NCI-H345 (cell line): ENCODE data around the gene IGF2.

Experiments used
- DNase-seq: peaks from one replicate; lab custom pipeline; 2025; lab: John Stamatoyannopoulos, UW

The IGF2 gene

GRCh38 chr11:2103668-2104523 lies 35.3 kb downstream of the IGF2 start:
- no peak for DNase-seq

- no peak for DNase-seq
Measured at GRCh38 chr11:2102883-2103213, 36.3 kb downstream of the IGF2 start.

DNA sequence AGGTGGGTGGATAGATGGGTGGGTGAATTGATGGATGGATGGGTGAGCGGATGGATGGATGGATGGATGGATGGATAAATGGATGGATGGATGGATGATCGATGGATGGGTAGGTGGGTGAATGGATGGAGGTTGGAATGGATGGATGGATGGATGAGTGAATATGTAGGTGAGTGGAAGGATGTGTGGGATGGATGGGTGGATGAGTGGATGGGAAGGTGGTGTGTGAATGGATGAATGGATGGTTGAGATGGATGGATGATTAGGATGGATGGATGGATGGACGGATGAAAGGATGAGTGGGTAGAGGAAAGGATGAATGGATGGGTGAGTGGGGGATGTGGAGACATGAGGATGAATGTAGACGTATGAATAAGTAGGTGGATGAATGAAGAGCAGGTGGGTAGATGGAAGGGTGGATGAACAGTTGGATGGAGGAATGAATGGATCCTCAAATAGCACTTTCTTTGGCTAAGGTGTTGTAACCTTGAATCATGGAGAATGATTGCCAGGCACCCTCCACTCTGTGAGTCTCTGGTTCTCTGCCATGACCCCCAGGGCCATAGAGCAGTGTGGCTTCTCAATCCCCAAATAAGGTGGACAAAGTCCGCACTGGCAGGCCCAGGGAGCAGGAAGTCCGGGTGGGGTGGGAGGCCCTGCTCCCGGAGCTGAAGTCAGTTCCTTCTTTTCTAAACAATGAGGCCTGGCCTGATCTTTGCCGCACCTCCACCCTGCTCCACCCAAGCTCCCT lies 36.9 kb downstream of the IGF2 start:
- DNase-seq, result no peak

DNA sequence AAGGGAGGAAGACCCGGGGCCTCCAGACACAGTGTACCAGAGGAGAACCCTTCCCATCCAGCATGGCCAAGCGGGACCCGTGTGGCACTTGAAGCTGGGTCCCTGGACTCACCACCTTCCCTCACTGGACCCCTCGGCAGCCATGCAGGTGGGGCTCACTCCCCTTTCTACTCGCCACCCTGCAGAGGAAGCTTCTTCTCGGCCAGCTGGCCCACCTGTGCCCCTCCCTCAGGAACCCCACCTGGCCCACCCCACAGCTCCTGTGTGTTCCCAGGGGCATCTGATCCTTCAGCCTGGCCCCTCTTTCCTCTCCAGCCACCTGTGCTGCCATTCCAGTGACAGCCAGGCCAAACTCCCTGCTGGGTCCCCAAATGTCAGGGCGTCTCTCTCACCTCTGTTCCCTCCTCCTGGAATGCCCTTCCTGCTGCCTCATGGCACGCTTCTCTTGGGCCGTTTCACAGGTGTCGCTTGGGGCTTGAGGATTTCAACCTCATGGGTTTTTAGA lies 38.0 kb downstream of the IGF2 start:
- no peak for DNase-seq

- DNase-seq, result no peak
Measured at GRCh38 chr11:2100361-2101170, 38.6 kb downstream of the IGF2 start.

- DNase-seq, result peak; percentile 70
Measured at GRCh38 chr11:2099516-2100349, 39.5 kb downstream of the IGF2 start.

- DNase-seq, result no peak
Measured at GRCh38 chr11:2098691-2099515, 40.3 kb downstream of the IGF2 start.

- DNase-seq, result no peak
Measured at GRCh38 chr11:2097998-2098690, 41.0 kb downstream of the IGF2 start.

- no peak for DNase-seq
Measured at GRCh38 chr11:2097356-2097997, 41.7 kb downstream of the IGF2 start.

GRCh38 chr11:2096919-2097301 lies 42.3 kb downstream of the IGF2 start:
- DNase-seq, result no peak

DNA sequence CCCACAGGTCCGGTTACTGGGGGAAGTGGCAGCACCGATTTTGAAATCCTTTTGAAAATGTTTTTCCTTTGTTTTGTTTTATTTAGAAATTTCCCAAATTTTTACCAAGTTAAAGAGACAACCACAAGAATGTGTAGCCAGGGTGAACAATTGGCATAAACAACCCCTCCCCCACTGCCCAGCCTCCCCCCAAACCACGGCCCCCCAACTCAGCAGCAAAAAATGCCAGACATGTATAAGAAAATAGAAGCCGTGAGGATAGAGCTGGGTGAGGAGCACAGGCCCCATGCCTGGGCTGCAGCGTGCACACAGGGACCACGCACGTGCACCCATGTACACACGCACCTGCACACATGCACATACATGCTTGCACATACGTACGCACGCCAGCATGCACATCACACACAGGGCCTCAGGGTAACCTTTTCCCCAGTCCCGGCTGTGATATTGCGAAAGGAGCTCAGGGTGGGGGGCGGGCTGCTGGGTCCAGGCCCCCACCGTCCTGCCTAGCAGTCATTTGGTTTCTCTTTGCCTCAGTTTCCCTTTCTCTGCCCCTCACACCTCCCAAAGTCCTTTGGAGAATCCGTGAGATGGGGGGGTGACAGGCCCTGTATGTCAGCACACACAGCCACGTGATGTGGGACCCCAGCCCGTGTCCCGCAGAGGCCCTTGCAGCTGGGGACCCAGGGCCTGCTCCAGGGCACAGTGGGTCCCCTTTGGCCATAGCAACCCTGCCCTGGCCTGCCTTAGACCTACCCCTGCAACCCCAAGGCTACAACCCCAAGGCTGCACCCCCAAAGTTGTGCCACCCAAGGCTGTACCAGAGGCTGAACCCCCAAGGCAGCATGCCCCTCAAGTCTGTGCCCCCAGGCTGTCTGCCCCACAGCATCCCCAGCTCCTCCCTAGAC lies 42.9 kb downstream of the IGF2 start:
- DNase-seq, result no peak

- no peak for DNase-seq
Measured at GRCh38 chr11:2095542-2095941, 43.6 kb downstream of the IGF2 start.

DNA sequence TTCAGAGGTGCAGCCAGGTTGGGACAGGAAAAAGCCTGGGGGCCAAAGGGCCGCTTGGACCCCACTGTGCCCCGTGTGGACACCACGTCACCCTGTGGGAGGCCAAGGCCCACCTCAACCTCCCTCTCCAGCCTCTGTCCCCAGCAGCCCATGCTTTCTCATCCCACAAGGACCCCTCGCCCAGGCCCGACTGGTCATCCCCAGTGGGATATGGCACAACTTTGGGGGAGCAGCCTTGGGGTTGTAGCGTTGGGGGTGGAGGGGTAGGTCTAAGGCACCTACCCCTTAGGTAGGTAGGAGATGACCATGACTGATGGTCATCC lies 44.0 kb downstream of the IGF2 start:
- DNase-seq, result no peak

- no peak for DNase-seq
Measured at GRCh38 chr11:2094354-2095197, 44.6 kb downstream of the IGF2 start.

GRCh38 chr11:2093575-2094353 lies 45.4 kb downstream of the IGF2 start:
- no peak for DNase-seq

GRCh38 chr11:2092956-2093412 lies 46.2 kb downstream of the IGF2 start:
- DNase-seq, result peak; percentile 92

GRCh38 chr11:2092464-2092910 lies 46.7 kb downstream of the IGF2 start:
- DNase-seq, result no peak
